H1 (cell line): ENCODE results near the gene GABRA6. TPM values are rescaled to one million over a fixed set of nuclear protein-coding genes. Genes with fewer than 3 reads are reported as not detected.

ENCODE experiments used
- BCL11A ChIP-seq, 2 experiments: IDR thresholded peaks; one replicate each; pipeline ENCODE4 v1.6.1; 2011; ENCODE audit warnings: low read depth in 2 of 2, low read length in 2 of 2, mild to moderate bottlenecking in 2 of 2
- JUND ChIP-seq: IDR thresholded peaks from 2 replicates; pipeline ENCODE4 v1.6.1; 2011; ENCODE audit warnings: mild to moderate bottlenecking, improper control_type of control experiment, low read length
- RAD21 ChIP-seq, 2 experiments: IDR thresholded peaks in 1 of 2; conservative IDR thresholded peaks in 1 of 2; 2 replicates each; pipeline ENCODE4 v1.6.1; 2011; ENCODE audit warnings: low read depth in 2 of 2, low read length in 2 of 2, improper control_type of control experiment in 1 of 2, inconsistent platforms in 1 of 2, mild to moderate bottlenecking in 1 of 2, moderate library complexity in 1 of 2
- polyA plus RNA-seq, 7 experiments: library from polyadenylated mRNA; depleted of rRNA in 3 of 7; stranded (reverse) in 5 of 7; unstranded in 2 of 7; fragments of >200 nt in 5 of 7; fragments of 200-250 nt in 2 of 7; gene quantifications; 1 replicate in 5 of 7; 2 replicates in 1 of 7; 4 replicates in 1 of 7; pipeline versions ENCODE4 v1.2.1 to v1.2.3, GENCODE V29; 2011 to 2013; ENCODE audit warnings: missing spikeins in 2 of 7, mixed read lengths in 2 of 7
- total RNA-seq: library from RNA; stranded (reverse); fragmentation: NEBNext Ultra II Directional; extraction: Animal tissue kit (Norgen Biotek cat#: 25700); gene quantifications from 2 replicates; pipeline ENCODE4 v1.2.1, GENCODE V29; 2021

GABRA6 gene
- total and polyA plus RNA-seq, 2 of the 8 experiments (the other 6 are each of a cell fraction or from before 2014, with no cell fraction given): not detected

- TF ChIP-seq BCL11A (IDR thresholded peaks at IDR 0.05; ENCODE audit: low read depth in 2 of 2, low read length in 2 of 2) (no peak), RAD21 (IDR thresholded peaks at IDR 0.05 in 1 of 2, conservative IDR thresholded peaks at IDR 0.05 in 1 of 2; ENCODE audit: low read depth in 2 of 2, low read length in 2 of 2) (no peak), JUND (no peak)
Observed at GRCh38 chr5:161691911-161692310, 6.4 kb downstream of the GABRA6 start (continued).
